ENCODE data around the gene A3GALT2.
A peak's percentile ranks its signal among the peaks of the same experiment; 100 is the strongest.

The A3GALT2 gene

DNA sequence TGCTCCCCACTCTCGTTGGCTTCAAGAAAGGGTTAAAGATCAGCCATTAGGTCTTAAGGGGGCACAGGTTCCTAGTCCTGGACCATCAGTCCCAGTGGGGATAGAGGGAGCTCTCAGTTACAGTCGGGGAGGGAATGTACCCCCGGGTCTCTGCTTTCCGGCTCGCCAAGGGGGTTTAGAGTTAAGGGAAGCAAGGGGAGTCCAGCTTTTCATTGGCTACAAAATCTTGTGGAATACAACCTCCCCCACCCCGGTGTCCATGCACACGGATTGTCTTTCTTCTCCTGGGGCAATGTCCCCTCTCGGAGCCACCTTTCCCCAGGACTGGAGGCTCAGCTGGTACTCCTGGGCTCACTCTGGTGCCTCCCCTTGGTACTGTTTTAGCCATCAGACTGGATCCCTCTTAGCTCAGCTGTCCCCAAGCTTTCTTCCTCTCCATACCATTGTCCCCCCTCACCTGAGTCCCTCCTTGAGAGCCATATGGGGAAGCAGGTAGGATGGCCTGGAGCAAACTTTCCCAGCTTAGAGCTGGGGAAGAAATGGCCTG lies at the start of gene A3GALT2:
Gene A3GALT2 (minus strand): TSS at position 480 of the 547 bp plus-strand sequence. CDS start 0 bp downstream, at position 480.
- TF ChIP-seq, protein P1, sequence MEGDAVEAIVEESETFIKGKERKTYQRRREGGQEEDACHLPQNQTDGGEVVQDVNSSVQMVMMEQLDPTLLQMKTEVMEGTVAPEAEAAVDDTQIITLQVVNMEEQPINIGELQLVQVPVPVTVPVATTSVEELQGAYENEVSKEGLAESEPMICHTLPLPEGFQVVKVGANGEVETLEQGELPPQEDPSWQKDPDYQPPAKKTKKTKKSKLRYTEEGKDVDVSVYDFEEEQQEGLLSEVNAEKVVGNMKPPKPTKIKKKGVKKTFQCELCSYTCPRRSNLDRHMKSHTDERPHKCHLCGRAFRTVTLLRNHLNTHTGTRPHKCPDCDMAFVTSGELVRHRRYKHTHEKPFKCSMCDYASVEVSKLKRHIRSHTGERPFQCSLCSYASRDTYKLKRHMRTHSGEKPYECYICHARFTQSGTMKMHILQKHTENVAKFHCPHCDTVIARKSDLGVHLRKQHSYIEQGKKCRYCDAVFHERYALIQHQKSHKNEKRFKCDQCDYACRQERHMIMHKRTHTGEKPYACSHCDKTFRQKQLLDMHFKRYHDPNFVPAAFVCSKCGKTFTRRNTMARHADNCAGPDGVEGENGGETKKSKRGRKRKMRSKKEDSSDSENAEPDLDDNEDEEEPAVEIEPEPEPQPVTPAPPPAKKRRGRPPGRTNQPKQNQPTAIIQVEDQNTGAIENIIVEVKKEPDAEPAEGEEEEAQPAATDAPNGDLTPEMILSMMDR (IDR thresholded peaks at IDR 0.05), result no peak
- DNase-seq (ENCODE audit: low spot score), result no peak

DNA sequence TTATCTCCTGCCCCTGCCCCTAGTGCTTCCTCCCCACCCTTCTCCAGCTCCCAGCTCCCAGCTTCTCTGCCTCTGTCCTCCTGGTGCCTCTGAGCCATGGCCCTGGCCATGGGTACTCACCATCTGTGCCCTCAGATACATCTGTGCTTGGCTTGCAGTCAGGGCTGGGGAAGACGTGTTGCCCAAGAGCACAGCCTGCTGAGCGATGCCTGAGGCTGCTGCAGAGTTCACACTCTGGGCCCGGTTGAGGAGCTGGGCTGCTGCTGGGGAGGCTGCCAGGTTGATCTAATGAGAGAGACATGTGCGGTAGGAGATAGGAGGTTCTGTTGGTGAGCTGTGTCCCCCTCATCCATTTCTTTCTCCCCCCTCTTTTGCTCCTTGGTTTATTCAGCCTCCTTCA lies 49.4 kb upstream of the A3GALT2 start:
- no peak overlapping the region for H3K27ac ChIP-seq
- no peak for DNase-seq (ENCODE audit: low spot score)

More for the DNA sequence above, at the start of gene A3GALT2:
- H3K4me3 ChIP-seq, result no peak within 1 kb of the TSS
- H3K27ac ChIP-seq, result peak within 1 kb of the TSS in 1 of 2 donors; percentile 13

DNA sequence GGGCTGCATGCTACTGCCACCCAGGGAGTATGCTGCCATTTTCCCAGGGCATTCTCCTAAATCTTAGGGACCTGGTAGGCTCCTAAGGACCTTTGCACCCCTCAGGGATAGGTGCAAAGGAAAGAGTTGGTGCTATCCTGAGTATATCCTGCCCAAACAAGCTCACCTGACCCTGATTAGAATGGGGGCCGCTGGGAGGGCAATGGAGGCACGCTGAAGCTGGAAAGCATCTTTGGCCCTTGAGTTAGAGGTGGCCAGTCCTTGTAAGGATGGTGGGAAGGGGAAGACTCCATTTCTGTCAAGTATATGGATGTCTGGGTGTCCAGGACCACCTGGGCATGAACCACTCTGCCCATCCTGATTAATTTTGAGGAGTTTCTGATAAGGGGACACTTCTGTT lies 48.9 kb upstream of the A3GALT2 start:
- Histone ChIP-seq H3K4me3 (no peak overlapping the region), H3K27ac (no peak overlapping the region)
- TF ChIP-seq, protein P1 (IDR thresholded peaks at IDR 0.05), result no peak
- DNase-seq (ENCODE audit: low spot score), result no peak

More for the DNA sequence above, 49.4 kb upstream of the A3GALT2 start:
- H3K4me3 ChIP-seq, result no peak overlapping the region
- TF ChIP-seq, protein P1 (IDR thresholded peaks at IDR 0.05), result no peak

DNA sequence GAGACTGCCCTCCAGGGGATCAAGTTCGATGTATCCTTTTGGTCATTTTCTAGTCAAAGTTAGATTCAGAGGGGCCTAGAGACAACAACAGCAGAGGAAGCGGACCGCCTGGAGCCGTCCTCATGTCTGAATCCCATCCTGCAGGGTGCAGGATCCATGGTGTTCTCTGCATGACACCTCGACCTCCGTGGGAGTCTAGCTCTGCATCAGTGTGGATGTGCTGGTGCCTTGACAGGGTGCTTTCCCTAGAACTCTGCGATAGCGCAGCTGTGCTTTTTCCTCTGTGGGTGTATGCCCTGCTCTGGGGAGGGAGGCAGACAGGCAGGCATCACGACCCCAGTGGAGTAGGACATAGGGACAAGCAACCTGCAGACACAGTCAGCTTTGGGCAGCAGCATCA lies 48.2 kb upstream of the A3GALT2 start:
- H3K27ac ChIP-seq, result no peak overlapping the region
- no peak overlapping the region for H3K4me3 ChIP-seq
- TF ChIP-seq, protein P1 (IDR thresholded peaks at IDR 0.05), result no peak
- DNase-seq (ENCODE audit: low spot score), result no peak

DNA sequence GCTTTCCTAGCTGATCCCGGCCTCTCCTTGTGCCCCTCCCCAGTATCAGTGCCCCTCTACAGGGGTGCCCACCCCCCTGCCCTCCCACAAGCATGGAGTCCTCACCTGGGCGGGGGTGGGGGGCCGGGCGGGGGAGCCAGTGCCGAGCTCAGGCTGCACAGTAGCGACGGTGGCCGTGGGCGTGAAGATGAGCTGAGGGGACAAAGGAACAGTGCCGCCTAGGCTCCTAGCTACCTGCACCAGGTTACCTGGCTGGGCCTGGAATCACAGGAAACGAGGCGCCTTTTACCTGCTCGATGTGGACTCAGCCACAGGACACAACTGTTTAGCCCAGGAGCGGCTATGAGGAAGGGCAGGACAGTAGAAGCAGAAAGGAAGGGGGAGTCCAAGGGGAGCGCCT lies 47.5 kb upstream of the A3GALT2 start:
- no peak for DNase-seq (ENCODE audit: low spot score)
- no peak overlapping the region for H3K4me3 ChIP-seq
- TF ChIP-seq, protein P1 (IDR thresholded peaks at IDR 0.05), result no peak
- H3K27ac ChIP-seq, result peak overlapping the region in 1 of 2 donors; percentile 95

DNA sequence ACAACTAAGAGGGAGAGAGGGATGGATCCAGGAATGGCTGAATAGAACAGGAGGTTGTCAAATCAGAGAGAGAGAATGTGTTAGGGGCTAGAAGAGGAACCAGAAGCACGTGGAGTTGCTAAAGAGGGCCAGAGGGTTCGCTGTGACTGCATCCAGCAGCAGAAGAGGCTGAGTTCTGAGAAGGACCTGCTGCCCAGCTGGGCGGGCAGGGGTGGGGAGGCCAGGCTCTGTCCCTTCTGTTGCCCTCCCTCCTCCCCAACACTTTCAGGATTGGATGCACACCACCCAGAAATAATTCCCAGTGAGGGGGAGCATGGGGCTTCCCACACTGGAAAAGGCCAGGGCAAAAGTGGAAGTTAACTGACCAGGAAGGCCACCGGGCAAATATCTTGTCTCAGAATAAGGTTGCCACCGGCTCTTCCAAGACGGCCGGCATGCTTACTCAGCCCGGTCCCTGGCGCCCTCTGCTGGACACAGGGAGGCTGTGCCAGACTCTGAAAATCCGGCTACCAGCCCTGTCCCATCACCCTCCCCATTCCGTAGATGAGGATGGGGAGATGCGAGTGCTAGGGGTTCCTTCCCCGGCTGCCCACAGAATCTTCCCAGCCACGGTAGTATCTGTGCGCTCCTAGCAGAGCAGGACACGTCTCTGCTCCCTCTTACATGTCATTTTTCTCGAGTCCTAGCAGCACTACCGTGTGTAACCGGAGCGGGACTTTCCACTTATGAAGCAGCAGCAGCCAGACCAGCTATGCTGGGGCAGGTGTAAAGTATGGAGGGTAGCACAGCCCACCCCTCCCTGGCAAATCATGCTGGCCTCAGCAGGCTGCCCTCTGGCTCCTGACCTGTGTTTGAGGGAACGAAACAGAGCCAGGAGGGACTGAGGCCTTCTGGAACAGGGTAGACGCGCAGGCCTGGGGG lies 46.8 kb upstream of the A3GALT2 start:
- Histone ChIP-seq H3K27ac (peak overlapping the region; percentile 78 to 95), H3K4me3 (no peak overlapping the region)
- DNase-seq (ENCODE audit: low spot score), result peak; percentile 88
- TF ChIP-seq, protein P1 (IDR thresholded peaks at IDR 0.05), result peak; percentile 92
